H1 (cell line): ENCODE measurements around the gene GTF2H1. TPM values are rescaled to one million over a fixed set of nuclear protein-coding genes. Genes with fewer than 3 reads are reported as not detected.

ENCODE experiments used
- ATF2 ChIP-seq: IDR thresholded peaks from 2 replicates; pipeline ENCODE4 v1.6.1; 2012; ENCODE audit warnings: low read length, inconsistent platforms
- CBX8 ChIP-seq: fragments of 300-800, 300-1000 bp; sonication (generic); IDR thresholded peaks from 2 replicates; pipeline ENCODE4 v1.7.1; 2016; ENCODE audit warnings: low read depth, low read length, borderline replicate concordance
- E2F6 ChIP-seq: IDR thresholded peaks from 2 replicates; pipeline ENCODE4 v1.6.1; 2012; ENCODE audit warnings: inconsistent platforms
- MAX ChIP-seq: IDR thresholded peaks from 2 replicates; pipeline ENCODE4 v1.6.1; 2012; ENCODE audit warnings: inconsistent platforms
- NRF1 ChIP-seq: IDR thresholded peaks from 2 replicates; pipeline ENCODE4 v1.6.1; 2011; ENCODE audit warnings: mild to moderate bottlenecking, low read depth, low read length, improper control_type of control experiment
- POLR2AphosphoS5 ChIP-seq: IDR thresholded peaks from 2 replicates; pipeline ENCODE4 v1.6.1; 2011; ENCODE audit warnings: low read depth, low read length
- SIN3A ChIP-seq, 2 experiments: IDR thresholded peaks in 1 of 2; conservative IDR thresholded peaks in 1 of 2; 2 replicates each; pipeline ENCODE4 v1.6.1; 2011 to 2012; ENCODE audit warnings: low read length in 2 of 2, improper control_type of control experiment in 1 of 2, low read depth in 1 of 2, mild to moderate bottlenecking in 1 of 2
- SP4 ChIP-seq: IDR thresholded peaks from 2 replicates; pipeline ENCODE4 v1.6.1; 2012; ENCODE audit warnings: low read length, inconsistent platforms
- TAF1 ChIP-seq: IDR thresholded peaks from 2 replicates; pipeline ENCODE4 v1.6.1; 2011; ENCODE audit warnings: mild to moderate bottlenecking, low read depth, low read length
- polyA plus RNA-seq, 7 experiments: library from polyadenylated mRNA; depleted of rRNA in 3 of 7; stranded (reverse) in 5 of 7; unstranded in 2 of 7; fragments of >200 nt in 5 of 7; fragments of 200-250 nt in 2 of 7; gene quantifications; 1 replicate in 5 of 7; 2 replicates in 1 of 7; 4 replicates in 1 of 7; pipeline versions ENCODE4 v1.2.1 to v1.2.3, GENCODE V29; 2011 to 2013; ENCODE audit warnings: missing spikeins in 2 of 7, mixed read lengths in 2 of 7
- total RNA-seq: library from RNA; stranded (reverse); fragmentation: NEBNext Ultra II Directional; extraction: Animal tissue kit (Norgen Biotek cat#: 25700); gene quantifications from 2 replicates; pipeline ENCODE4 v1.2.1, GENCODE V29; 2021

GTF2H1 gene
- total and polyA plus RNA-seq, 2 of the 8 experiments (the other 6 are each of a cell fraction or from before 2014, with no cell fraction given): 9.1 to 26.3 TPM

- TF ChIP-seq ATF2 (no peak), SP4 (no peak), MAX (no peak), CBX8 (no peak), NRF1 (no peak), E2F6 (no peak), SIN3A (conservative IDR thresholded peaks at IDR 0.05 in 1 of 2, IDR thresholded peaks at IDR 0.05 in 1 of 2; ENCODE audit: low read depth in 1 of 2, low read length in 2 of 2) (no peak), POLR2AphosphoS5 (no peak), TAF1 (no peak)
- TF ChIP-seq, all 59 proteins: peak for 0
These were observed 25.2 kb downstream of the GTF2H1 start (continued) for GRCh38 chr11:18347471-18348125.
